GM12873 (cell line): ENCODE measurements around the gene EVI2B.

Experiments
- TF ChIP-seq, protein P1 (sequence below): IDR thresholded peaks from 2 replicates; pipeline ENCODE4 v1.5.1; 2012; ENCODE audit warnings: low read depth, mild to moderate bottlenecking, moderate library complexity, low read length, control low read depth; ENCODE audit not compliant: insufficient read depth; ENCODE audit errors: missing control alignments

Gene EVI2B

DNA sequence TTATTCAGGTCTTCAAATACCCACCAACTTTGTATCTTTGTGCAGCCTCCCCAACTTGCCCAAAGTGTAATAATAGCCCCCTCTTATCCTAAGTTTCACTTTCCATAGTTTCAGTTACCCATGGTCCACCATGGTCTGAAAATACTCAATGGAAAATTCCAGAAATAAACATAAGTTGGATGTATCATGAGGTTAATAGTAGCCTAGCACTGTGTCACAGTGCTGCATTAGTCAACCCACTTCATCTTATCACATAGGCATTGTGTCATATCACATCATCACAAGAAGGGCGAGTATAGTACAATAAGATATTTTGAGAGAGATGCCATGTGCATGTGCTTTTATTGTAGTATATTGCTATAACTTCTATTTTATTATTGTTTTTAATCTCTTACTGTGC is 38.7 kb downstream of the EVI2B start:
- TF ChIP-seq, protein P1, sequence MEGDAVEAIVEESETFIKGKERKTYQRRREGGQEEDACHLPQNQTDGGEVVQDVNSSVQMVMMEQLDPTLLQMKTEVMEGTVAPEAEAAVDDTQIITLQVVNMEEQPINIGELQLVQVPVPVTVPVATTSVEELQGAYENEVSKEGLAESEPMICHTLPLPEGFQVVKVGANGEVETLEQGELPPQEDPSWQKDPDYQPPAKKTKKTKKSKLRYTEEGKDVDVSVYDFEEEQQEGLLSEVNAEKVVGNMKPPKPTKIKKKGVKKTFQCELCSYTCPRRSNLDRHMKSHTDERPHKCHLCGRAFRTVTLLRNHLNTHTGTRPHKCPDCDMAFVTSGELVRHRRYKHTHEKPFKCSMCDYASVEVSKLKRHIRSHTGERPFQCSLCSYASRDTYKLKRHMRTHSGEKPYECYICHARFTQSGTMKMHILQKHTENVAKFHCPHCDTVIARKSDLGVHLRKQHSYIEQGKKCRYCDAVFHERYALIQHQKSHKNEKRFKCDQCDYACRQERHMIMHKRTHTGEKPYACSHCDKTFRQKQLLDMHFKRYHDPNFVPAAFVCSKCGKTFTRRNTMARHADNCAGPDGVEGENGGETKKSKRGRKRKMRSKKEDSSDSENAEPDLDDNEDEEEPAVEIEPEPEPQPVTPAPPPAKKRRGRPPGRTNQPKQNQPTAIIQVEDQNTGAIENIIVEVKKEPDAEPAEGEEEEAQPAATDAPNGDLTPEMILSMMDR, result no peak

DNA sequence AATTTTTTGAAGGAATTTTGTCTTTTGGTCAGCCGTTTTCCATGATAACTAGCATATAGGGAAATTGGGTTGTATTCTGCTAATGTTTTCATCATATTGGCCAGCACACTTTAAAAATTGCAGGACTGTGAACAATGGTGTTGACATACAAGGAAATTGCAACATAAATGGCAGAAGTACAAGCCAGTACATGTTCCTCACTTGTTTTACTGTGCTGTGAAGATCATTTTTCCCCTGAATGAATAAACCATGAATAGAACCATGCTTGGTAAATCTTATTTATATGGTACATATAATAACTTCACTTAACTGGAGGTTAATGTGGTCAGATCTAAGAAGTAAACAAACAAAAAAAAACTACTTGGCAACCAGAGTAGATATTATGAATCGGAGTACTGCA is 39.6 kb downstream of the EVI2B start:
- TF ChIP-seq, protein P1, result no peak

DNA sequence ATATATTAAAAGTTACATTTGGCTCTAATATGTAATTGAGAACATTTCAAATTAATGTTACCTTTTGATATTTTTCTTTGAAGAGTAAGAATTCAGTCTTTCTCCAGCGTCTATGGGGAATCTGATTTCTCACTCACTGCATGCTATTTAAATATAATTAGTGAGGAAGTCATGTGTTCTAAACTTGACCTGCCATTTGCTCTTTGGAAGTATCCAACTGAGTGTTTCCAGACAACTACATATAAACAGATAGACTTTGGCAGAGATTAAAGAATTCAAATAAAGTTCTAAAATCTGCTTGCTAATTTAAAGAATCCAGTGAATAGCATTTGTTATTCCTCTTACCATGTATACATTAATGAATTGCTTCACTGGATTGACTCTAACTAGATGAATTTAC is 40.3 kb downstream of the EVI2B start:
- TF ChIP-seq, protein P1, result no peak

DNA sequence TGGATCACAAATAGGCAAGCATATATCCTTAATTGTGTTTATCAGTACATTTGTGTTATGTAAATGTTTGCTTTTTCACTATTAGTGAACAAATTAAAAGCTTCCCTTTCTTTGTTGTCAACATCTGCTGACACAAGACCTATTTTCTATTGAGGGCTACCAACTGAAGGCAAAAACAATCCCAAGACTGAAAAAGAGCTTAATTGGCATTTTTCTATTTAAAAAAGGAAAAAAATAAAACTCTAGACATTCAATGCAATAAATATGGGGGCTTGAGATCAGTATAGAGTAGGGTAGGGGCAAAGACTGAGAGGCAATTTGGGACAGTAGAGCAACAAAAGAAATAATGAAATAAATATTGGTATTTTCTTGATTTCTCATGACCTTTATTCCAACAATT is 41.1 kb downstream of the EVI2B start:
- TF ChIP-seq, protein P1, result no peak

DNA sequence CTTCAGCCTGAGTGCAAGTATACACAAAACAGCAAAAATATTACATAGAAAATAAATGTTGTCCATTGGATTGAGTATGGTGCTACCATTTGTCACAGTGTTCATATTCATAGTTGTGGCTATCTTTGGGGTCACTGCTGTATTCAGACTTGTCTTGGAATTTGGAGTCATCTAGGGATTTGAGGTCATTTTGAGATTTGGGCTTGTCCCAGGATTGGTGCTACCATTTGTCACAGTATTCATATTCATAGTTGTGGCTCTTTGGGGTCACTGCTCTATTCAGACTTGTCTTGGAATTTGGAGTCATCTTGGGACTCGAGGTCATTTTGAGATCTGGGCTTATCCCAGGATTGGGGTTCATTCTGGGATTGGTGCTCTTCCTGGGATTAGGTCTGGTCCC is 41.6 kb downstream of the EVI2B start:
- TF ChIP-seq, protein P1, result no peak

DNA sequence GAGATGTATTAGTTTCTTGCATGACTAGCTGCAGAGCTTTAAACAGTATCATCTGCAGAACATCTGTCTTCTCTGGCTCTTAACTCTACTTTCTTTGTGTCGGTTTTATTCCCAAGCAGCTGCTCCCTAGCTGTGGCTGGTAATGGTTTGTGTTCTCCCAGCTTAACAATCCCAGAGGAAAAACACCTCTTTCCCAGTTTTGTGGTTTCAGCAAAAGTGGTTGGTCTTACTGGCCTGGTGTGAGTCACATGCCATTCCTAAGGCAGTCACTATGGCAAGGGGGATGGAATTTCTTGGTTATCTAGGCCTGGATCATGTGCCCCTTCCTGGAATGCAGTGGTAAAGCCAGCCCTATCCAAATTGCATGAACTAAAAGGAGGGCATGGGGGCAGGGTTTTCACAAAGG is 44.3 kb downstream of the EVI2B start:
- TF ChIP-seq, protein P1, result no peak

DNA sequence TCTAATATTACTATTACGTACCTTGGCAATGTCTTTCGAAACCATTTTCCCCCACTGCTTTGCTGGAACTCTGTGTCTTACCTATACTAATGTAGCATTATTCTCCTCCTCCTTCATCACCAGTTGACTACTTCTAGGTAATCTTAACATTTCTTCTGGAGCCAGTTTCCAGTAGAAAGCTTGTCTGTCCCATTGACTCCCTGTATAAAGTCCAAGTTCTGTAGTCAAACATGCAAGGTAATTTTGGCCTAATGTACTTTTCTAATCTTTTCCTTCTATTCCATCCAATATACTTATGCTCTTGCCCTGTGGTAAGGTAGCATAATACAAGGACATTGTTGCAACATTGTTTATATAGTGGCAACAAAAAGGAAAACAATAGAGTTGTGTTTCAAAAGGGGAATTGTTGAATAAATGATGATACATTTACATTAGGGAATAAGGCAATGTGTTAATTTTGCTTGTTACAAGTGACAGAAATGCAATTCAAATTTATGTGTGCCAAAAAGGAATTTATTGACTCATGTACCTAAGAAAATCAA is 44.7 kb downstream of the EVI2B start:
- TF ChIP-seq, protein P1, result no peak
